SKM-1 treated with dmso at 0.1 percent for 144 hours (cell line): Measurements from ENCODE around the gene CELF2.

Experiments
- DNase-seq: peaks from one replicate; lab custom pipeline; 2025; ENCODE audit not compliant: unreplicated experiment; lab: John Stamatoyannopoulos, UW

Gene CELF2

GRCh38 chr10:11192304-11193000 is 174.8 kb downstream of the CELF2 start:
- no peak for DNase-seq

DNA sequence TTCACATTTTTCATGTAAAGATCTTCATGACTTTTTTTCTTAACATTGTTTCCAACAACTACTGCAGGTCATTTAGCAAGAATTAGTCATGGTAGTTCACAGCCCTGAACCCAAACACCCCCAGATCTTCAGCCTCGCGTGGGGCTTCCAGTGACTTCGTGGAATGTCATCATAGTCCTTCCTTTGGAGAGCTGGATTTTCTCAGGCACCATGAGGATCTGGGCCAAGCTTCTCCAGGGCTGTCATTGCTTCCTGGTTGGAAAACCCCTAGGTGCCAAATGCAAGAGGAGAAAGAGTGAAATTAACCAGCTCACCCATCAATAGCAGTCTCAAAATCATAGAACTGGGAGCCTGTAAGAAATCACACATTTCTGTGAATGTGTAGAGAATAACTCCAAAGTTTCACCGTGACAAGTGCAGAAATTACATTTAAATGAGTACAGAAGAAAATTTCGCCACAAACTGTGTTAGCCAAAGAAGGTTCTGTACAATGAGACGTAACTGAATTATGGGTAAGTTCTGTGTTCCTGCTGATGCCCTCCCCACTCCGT is 175.4 kb downstream of the CELF2 start:
- no peak for DNase-seq

- no peak for DNase-seq
Observed at GRCh38 chr10:11194859-11195586, 177.4 kb downstream of the CELF2 start.

DNA sequence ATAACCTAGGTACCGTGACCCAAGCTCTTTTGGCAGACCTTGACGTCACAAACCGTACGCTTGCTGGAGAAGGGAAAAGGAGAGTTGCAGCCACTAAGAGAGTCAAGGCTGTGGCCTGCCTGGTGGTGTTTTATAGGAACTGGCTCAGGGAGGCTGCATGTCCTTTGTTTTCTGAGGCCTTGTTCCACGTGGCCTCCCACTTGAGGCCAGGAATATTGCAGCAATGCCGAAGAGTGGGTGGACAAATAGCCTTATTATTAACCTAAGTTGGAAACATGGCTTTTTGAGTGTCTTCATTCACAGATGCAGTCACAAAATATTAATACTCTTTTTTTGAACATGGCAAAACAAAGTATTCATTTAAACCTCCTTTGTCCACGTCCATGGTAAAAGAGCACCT is 178.0 kb downstream of the CELF2 start:
- DNase-seq, result no peak

DNA sequence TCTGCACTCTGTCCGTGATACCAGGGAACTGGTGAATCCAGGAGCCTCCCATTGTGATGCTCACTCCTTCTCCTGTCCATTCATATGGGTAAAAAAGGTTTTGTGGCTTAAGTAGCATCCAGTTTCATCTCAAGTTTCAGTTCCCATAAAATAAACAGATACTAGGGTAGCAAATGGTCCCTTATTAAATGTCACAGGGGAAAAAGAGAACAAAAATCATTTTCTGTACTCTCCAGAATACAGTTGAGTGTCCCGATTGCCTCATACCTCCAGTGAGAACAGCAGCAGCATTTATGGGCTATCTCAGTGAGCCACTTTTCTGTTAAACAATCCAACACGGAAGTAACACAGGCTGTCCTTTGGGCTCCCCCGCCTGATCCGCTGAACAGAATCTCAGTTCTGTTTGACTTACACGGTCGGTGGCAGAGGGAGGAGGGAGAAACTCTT is 179.6 kb downstream of the CELF2 start:
- no peak for DNase-seq

DNA sequence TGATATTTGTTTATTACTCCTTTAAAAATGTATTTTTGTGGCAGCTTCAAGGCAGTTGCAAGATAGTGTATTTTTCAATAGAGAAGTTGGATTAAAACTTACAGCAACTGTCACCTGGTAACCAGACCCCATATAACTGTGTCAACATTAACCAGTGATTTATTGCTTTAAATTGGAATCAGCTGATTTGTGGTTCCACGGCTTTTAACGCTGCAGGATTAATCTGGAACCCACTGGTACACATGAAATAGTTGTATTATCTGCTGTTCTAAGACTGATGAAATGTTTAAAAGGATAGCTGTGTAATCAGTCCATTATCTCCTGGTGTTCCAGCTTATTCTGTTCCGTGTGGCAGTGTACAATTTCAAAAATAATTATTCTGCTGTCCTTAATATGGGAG is 180.2 kb downstream of the CELF2 start:
- no peak for DNase-seq

DNA sequence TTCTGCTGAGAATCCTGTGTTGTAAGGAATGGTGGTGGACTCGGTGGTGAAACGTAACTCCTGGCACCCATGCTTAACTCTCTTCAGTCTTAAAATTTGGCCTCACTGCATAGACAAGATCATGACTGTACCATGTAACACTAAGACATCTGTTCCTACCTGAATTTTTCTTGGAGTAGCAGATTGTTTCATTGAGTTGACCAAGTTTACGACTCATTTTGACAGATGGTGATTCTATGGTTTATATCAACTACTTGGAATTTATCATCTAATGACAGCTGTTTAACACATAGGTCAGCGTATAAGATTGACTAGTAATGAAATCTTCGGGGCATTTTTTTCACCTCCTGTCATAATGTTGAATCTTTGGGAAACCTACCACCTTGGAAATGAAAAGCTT is 184.2 kb downstream of the CELF2 start:
- no peak for DNase-seq

- no peak for DNase-seq
Observed at GRCh38 chr10:11204351-11204942, 186.8 kb downstream of the CELF2 start.

GRCh38 chr10:11205030-11205772 is 187.5 kb downstream of the CELF2 start:
- no peak for DNase-seq

DNA sequence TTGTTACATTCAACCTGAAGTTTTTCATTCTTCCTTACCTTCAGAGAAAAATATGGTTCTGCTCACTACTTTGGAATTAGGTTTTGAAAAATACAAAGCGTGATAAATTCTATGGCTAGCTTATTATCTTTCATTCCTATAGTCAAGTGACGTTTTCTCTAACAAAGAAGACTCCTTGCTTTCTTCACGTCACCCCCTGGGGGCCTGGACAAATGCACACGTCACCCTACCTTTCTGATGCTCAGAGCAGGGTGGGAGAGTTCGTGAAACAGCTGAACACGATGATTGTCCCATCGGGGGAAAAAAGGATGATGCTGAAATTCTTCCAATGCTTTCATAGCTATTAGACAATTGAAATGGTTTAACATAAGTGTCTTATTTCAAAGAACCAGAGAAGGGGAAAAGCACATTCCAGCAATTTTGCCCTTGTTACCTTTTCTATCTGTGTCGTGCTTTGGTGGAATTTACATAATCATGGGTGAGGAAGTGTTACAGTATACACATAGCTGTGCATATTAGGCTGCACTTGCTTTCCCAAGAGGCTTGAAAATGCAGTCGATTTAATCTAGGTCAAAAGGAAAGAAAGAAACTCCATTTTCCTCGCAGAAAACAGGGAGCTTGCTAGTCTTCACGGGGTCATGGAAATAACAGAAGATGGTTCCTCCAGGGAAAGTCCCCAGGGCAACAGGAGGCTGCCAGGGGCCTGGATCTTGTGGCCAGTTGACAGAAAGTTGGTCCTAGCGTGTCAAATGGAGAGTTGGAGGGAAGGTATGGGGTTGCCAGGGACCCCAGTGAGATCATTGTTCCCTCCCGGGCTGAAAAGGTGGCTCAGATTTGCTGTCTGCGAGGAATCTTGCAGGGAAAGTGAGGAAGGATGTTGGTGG is 189.2 kb downstream of the CELF2 start:
- no peak for DNase-seq

- DNase-seq, result no peak
Observed at GRCh38 chr10:11207560-11207844, 189.8 kb downstream of the CELF2 start.

DNA sequence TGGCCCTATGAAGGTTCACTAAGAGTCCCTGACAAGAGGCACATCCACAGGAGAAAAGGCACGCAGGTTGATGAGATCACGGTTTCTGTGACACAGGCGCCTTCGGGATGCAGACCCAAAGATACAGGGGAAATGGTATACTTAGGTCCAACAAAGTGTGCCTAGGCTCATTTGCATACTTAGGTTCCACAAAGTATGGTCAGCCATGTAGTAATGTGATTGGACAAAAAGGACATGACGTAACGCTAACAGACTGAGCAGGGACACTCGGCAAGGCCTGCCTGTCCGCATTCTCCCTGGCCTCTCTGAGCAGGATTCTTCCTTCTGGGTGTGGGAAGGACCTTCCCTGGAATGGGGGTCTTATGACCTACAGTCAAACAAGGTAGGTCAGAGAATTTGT is 190.6 kb downstream of the CELF2 start:
- DNase-seq, result no peak

DNA sequence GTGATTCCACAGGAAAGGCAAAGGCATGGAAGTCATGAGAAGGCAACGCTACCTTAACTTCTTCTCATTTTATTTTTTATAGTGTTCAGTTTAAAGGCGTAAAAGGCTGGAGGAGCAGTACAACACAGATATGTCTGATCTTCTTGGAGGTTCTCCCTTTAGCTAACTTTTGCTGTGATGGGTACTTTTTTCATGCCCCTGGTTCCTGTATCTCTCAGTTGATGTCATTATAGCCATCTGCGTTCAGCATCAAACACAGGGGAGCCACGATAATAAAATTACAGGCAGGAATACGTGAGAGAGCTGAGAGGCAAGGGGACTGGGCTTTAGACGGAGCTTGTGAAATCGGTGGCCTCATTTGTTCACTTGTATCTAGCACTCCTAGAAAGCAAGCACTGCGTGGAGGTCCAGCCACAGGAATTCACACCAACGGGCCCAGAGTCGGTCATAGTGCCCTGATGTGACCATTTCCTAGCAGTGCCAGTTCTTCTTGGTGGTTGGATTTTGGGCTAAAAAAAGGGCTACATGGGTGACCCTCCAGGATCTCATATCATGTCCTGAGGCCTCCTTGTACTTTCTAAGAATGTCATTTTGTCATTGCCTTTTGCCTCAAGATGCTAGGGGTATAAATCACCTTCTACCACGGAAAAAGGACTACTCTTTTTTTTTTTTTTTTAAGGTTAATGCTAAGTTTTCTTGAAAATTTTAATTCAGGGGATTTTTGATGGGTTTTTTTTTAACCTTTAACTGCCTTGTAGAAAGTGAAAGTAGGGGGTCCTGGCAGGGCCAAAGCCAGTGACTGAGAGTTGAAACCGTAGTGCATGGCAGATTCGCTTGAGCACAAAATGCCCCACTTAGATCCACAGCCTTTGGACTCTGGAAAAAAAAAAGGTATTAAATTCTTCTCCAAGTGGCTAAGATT is 191.5 kb downstream of the CELF2 start:
- no peak for DNase-seq

GRCh38 chr10:11209830-11210181 is 192.1 kb downstream of the CELF2 start:
- no peak for DNase-seq

- DNase-seq, result no peak
Observed at GRCh38 chr10:11210211-11210922, 192.7 kb downstream of the CELF2 start.

- no peak for DNase-seq
Observed at GRCh38 chr10:11212288-11213085, 194.8 kb downstream of the CELF2 start.

DNA sequence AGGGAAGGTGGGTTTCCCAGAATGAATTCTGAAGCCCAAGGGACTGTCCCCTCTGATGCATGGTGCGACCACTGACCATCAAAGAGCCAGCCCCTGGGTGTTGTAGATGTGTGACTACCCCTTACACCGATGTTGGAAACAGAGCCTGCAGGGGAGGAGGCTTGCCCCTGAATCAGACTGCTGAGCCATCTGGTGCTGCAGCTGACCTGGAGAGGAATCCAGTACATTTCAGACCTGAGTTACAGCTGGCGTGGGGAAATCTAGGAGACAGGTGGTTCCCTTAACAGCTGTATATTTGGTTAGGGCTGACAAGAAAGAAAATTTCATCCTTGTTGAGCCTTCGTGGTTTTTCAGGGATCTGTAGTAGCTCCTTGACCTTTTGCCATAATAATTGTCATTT is 195.5 kb downstream of the CELF2 start:
- DNase-seq, result no peak

- no peak for DNase-seq
Observed at GRCh38 chr10:11214407-11214806, 196.7 kb downstream of the CELF2 start.
